ENCODE measurements around the gene GNAQ.
"Not testable (repeated sequence)": the region's sequence is repeated elsewhere in the genome, so short reads cannot be mapped to it uniquely, and the experiment has no call there.

GNAQ gene

GRCh38 chr9:77708064-77708815, 323.4 kb downstream of the GNAQ start:
- in situ Hi-C loops (cut with MboI; ENCODE audit: low pct_unique_long_range_greater_than_20kb, low sequenced_read_pairs): no loop called here
- DNase-seq: peak; percentile 42

DNA sequence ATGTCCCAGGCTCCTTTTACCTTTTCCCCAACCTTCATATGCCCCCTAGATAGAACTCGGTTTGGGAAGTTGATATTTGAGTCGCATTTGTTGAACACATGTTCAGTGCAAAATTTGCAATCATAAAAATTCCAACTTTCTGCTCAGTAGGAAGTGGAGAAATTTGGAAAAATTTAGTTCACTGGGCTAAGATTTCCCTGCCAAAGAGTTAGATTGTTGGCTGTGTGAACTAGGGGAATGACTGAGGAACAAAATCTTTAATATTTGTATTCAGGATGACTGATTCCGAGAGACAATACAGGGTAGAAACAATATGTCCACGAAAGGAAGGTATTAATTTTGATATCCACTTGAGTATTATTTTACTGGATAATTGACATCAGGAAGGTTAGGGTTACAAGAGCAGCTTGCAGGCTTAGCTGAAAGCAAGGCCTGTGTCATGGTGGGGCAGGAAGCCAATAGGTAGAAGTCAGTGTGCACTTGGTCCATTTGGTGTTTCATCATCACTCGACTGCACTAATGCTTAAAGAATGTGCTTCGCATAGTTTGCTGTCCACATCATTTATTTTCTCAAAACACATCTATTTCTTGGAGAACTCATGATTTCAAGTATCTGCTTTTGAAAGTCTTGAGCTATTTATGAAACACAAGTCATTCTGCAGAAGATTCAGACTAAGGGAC, 324.1 kb downstream of the GNAQ start:
- in situ Hi-C loops (cut with MboI; ENCODE audit: low pct_unique_long_range_greater_than_20kb, low sequenced_read_pairs): no loop called here

GRCh38 chr9:77705636-77706035, 326.0 kb downstream of the GNAQ start:
- peak; percentile 39 for DNase-seq
- in situ Hi-C loops (cut with MboI; ENCODE audit: low pct_unique_long_range_greater_than_20kb, low sequenced_read_pairs): no loop called here

More for the DNA sequence above, 324.1 kb downstream of the GNAQ start:
- DNase-seq: no peak

DNA sequence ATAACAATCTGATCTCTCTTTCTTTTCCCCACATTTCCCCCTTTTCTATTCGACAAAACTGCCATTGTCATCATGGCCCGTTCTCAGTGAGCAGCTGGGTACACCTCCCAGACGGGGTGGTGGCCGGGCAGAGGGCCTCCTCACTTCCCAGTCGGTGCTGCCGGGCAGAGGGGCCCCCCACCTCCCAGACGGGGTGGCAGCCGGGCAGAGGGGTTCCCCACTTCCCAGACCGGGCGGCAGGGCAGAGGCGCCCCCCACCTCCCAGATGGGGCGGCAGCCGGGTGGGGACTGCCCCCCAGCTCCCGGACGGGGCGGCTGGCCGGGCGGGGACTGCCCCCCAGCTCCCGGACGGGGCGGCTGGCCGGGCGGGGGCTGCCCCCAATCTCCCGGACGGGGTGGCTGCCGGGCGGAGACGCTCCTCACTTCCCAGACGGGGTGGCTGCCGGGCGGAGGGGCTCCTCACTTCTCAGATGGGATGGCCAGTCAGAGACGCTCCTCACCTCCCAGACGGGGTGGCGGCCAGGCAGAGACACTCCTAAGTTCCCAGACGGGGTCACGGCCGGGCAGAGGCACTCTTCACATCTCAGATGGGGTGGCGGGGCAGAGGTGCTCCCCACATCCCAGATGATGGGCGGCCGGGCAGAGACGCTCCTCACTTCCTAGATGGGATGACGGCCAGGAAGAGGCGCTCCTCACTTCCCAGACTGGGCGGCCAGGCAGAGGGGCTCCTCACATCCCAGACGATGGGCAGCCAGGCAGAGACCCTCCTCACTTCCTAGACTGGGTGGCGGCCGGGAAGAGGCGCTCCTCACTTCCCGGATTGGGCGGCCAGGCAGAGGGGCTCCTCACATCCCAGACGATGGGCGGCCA, 328.9 kb downstream of the GNAQ start:
- in situ Hi-C loops (cut with MboI; ENCODE audit: low pct_unique_long_range_greater_than_20kb, low sequenced_read_pairs); DNase-seq: not testable (repeated sequence)

GRCh38 chr9:77697238-77697984, 334.2 kb downstream of the GNAQ start:
- in situ Hi-C loops (cut with MboI; ENCODE audit: low pct_unique_long_range_greater_than_20kb, low sequenced_read_pairs): no loop called here
- no peak for DNase-seq

DNA sequence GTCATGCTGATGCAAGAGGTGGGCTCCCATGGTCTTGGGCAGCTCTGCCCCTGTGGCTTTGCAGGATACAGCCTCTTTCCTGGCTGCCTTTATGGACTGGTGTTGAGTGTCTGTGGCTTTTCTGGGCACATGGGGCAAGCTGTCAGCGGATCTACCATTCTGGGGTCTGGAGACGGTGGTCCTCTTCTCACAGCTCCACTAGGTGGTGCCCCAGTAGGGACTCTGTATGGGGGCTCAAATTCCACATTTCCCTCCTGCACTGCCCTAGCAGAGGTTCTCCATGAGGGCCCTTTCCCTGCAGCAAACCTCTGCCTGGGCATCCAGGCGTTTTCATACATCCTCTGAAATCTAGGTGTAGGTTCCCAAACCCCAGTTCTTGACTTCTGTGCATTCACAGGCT, 340.9 kb downstream of the GNAQ start:
- DNase-seq; in situ Hi-C loops (cut with MboI; ENCODE audit: low pct_unique_long_range_greater_than_20kb, low sequenced_read_pairs): not testable (repeated sequence)

GRCh38 chr9:77690119-77690518, 341.5 kb downstream of the GNAQ start:
- DNase-seq; in situ Hi-C loops (cut with MboI; ENCODE audit: low pct_unique_long_range_greater_than_20kb, low sequenced_read_pairs): not testable (repeated sequence)

DNA sequence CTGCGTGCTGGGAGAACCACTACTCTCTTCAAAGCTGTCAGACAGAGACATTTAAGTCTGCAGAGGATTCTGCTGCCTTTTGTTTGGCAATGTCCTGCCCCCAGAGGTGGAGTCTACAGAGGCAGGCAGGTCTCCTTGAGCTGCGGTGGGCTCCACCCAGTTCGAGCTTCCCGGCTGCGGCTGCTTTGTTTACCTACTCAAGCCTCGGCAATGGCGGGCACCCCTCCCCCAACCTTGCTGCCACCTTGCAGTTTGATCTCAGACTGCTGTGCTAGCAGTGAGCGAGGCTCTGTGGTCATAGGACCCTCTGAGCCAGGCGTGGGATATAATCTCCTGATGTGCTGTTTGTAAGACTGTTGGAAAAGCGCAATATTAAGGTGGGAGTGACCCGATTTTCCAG, 343.9 kb downstream of the GNAQ start:
- in situ Hi-C loops (cut with MboI; ENCODE audit: low pct_unique_long_range_greater_than_20kb, low sequenced_read_pairs); DNase-seq: not testable (repeated sequence)

GRCh38 chr9:77680581-77680980, 351.0 kb downstream of the GNAQ start:
- in situ Hi-C loops (cut with MboI; ENCODE audit: low pct_unique_long_range_greater_than_20kb, low sequenced_read_pairs): no loop called here
- DNase-seq: no peak

DNA sequence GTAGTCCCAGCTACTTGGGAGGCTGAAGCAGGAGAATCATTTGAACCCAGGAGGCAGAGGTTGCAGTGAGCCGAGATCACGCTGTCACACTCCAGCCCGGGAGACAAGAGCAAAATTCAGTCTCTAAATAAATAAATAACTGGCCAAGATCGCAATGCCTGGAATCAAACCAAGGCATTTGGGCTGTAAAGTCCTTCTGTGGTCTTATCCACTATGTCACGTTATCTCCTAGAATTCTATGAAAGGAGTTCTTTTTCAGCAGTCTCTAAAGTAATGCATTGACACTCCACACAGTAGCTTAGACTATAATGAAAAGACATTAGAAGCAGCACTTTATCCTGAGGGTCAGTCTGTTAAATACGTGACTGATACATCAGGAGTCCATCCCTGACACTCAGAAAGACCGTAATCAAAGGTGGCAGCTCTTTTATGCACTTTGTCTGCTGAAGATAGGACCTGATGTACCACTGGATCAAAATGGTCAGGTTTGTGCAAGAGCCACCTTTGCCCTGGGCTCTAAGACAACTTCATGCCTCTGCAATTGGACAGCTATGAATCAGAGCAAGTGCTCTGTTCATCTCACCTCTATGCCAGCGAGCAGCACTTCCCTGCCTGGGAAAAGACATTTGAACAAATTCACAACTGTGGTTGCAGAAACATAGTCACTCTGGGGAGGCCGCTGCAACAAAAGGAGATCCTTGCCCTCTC, 351.8 kb downstream of the GNAQ start:
- in situ Hi-C loops (cut with MboI; ENCODE audit: low pct_unique_long_range_greater_than_20kb, low sequenced_read_pairs): no loop called here

DNA sequence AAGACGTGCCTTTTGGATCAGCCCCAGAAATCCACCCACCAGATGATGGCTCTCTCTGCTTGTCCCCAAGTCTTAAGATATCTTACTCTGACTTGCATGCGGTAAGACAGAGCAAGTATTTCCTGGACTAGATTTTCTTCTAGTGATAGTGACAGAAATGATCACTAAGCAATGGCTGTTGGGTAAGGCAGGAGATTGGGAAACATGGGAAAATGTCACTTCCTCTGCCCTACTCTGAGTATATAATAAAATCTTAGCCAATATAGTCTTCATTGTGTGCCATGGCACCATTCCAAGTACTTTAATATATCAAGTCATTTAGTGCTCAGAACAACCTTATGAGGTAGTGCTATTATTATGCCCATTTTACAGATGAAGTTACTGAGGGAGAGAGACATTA, 352.5 kb downstream of the GNAQ start:
- no peak for DNase-seq
- in situ Hi-C loops (cut with MboI; ENCODE audit: low pct_unique_long_range_greater_than_20kb, low sequenced_read_pairs): no loop called here

More for the DNA sequence above, 351.8 kb downstream of the GNAQ start:
- no peak for DNase-seq

GRCh38 chr9:77677957-77678535, 353.6 kb downstream of the GNAQ start:
- in situ Hi-C loops (cut with MboI; ENCODE audit: low pct_unique_long_range_greater_than_20kb, low sequenced_read_pairs): no loop called here

GRCh38 chr9:77677397-77677796, 354.2 kb downstream of the GNAQ start:
- DNase-seq: no peak
- in situ Hi-C loops (cut with MboI; ENCODE audit: low pct_unique_long_range_greater_than_20kb, low sequenced_read_pairs): no loop called here

More at GRCh38 chr9:77677957-77678535, 353.6 kb downstream of the GNAQ start:
- DNase-seq: no peak

- in situ Hi-C loops (cut with MboI; ENCODE audit: low pct_unique_long_range_greater_than_20kb, low sequenced_read_pairs): no loop called here
- peak; percentile 10 for DNase-seq
Observed at GRCh38 chr9:77673941-77674791, 357.4 kb downstream of the GNAQ start.

- DNase-seq: no peak
- in situ Hi-C loops (cut with MboI; ENCODE audit: low pct_unique_long_range_greater_than_20kb, low sequenced_read_pairs): no loop called here
Observed at GRCh38 chr9:77672183-77672582, 359.4 kb downstream of the GNAQ start.

DNA sequence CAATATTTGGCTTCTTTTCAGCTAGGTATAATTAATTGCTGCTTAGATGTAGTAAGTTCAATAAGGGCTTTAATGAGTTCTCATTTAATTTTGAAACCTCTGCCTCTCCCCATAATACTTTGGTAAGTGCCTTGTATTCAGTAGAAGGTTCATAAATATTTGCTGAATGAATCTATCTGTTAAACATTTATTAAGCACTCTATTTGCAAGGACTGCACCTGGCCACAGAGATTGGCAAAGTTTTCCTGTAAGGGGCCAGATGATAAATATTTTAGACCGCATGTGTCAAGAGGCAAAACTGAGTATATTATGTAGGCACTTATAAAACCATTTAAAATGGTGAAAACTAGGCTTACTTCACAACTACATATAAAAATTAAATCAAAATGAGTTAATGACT, 364.5 kb downstream of the GNAQ start:
- in situ Hi-C loops (cut with MboI; ENCODE audit: low pct_unique_long_range_greater_than_20kb, low sequenced_read_pairs): no loop called here
- no peak for DNase-seq
